Glomerular endothelial cell (primary cell): ENCODE data around the gene DLK1. TPM values are rescaled to one million over a fixed set of nuclear protein-coding genes. Genes with fewer than 3 reads are reported as not detected.
A peak's percentile ranks its signal among the peaks of the same experiment; 100 is the strongest.

ENCODE experiments used
- DNase-seq: peaks from one replicate; pipeline ENCODE4 v3.0.0-alpha.2; 2011; ENCODE audit warnings: low read depth, low spot score; ENCODE audit errors: extremely low read depth
- total RNA-seq: library from RNA; depleted of rRNA; stranded (reverse); fragments of >200 nt; gene quantifications from 2 replicates; pipeline ENCODE4 v1.2.3, GENCODE V29; 2015

The DLK1 gene
- total RNA-seq, 1 donor from 2014 or later = not detected

DNA sequence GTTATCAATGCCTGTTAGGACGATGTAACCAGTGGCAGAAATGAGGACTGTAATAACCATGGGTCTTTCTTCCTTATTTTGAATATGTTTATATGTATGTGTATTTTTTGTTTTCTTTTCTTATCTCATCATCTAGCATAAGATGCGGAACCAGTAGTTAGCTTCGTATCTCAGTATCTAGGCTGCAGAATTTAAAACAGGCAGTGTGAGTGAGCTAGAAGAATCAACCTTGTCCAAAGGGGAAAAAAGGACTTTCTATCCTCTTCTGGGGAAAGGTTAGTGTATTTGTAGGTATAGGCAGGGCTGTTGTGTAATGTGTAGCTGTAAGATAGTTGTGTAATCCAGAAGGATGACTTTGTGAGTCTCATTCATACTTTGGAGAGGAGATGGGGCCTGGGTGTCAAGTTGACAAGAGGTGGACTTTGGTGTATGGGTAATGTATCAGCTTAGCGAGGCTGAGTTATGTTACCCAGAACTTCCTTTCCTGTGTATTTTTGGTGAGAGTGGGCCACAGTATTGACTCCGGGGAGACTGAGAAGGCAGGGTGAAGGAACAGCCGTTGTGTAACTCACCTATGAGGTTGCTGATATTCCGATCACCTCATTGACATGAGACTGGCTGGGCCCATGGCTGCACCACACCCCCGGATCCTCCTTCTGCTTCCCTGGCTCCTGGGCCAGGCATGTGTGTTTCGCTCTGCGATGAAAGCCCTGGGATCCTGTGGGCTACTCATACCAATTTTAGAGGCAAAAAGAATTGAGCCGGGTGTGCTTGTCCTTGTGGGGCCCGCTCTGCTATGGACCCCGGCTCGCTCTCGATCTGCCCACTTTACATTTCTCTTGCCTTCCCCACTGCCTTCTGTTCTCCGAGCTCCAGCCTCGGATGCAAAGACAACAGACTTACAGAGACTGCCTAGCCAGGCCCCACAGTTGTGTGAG lies 24.3 kb downstream of the DLK1 start:
- no peak for DNase-seq

DNA sequence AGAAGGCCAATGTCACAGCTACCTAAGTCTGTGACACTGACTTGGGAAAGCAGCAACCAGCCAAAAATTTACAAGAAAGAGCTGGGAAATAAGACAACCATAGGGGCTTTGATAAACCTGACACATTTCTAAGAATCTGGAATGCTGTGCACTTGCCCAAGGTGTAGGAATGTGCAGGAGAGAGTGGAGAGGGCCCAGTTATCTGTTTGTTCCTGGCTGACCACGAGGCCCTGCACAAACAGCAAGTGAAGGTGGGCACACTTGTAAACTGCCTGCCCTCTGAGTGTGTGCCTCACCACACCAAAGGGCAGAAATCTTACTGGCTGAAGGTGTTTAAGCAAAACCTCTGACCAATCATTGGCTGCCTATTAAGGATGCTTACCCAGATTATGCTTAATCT lies 27.3 kb downstream of the DLK1 start:
- DNase-seq = no peak

DNA sequence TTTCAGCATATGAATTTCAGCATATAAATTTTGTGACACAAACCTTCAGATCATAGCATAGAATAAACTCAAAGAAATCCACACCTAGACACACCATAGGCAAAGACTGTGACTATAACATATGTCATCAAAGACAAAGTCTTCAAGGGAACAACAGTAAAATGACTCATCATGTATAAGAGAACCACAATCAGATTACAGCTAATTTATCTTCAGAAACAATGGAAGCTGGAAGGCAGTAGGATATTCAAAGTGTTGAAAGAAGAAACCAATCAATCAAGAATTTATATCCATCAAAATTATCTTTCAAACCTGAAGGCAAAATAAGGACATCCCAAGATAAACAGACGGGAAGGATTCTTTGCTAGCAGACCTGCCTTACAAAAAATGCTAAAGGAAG lies 29.0 kb downstream of the DLK1 start:
- DNase-seq = no peak

DNA sequence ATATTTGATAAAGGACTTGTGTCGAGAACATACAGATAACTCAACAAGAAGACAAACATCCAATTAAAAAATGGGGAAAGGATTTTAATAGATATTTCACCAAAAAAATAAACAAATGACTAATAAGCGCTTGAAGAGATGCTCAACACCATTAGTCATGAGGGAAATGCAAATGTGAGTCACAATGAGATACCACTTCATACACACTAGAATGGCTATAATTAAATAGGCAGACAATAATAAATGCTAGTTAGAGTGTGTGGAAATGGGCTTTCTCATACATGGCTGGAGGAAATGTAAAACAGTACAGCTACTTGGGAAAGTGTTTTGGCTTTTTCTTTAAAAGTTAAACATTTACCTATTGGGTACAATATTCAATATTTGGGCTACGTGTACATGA lies 34.8 kb downstream of the DLK1 start:
- DNase-seq = peak; percentile 25

DNA sequence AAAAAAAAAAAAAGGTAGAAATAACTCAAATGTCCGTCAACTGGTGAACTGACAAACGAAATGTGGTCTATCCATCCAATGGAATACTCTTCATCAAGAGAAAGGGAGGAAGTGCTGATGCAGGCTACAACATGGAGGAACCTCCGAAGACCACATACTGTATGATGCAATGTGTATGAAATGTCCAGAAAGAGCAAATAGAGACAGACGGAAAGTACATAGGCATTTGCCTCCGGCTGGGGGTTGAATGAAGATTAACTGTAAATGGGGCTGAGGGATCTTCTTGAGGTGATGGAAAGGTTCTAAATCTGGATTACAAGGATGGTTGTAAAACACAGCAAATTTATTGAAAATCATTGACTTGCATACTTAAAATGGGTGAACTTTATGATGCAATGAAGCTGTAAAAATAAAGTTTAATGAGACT lies 35.4 kb downstream of the DLK1 start:
- DNase-seq = no peak

DNA sequence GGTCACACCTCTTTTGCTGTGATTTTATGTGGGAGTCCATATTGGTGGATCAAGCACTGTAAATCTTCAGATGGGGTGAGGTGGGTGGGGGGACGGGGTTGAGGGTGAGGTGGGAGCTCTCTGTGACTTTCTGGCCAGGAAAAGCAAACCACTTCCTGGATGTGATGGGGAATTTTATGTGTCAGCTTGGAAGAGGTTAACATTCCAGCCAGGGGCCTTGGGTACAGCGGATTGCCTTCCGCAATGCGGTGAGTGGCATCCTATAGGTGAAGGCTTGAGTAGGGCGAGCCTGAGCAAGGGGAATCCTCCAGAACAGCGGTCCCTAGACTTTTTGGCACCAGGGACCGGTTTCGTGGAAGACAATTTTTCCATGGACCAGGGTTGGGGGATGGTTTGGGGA lies 36.2 kb downstream of the DLK1 start:
- DNase-seq = no peak

DNA sequence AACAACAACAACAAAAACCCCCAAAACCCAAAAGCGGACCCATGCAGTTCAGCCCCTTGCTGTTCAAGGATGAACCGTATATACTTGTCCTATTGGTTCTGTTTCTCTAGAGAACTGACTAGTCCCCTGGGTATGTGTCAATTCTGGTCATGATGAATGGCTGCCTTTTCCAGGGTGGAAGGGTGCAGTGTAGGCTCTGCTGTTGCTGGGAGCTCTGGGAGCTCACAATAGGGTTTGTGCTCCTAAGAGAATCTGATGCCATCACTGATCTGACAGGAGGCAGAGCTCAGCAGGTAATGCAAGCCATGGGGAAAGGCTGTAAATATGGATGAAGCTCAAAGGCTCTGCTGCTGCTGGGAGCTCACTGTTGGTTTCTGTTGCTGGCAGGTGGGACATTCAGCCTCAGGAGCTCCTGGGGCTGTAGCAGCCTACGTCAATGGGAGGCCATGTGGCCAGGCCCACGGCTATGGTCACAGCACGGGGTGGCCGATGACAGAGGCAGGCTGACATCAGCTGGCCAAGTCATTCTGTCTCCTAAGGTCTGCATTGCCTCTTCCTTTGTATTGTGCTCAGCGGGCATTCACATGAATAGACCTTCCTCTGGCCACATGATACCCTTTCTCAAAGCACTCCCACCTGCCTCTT lies 37.9 kb downstream of the DLK1 start:
- DNase-seq = no peak

DNA sequence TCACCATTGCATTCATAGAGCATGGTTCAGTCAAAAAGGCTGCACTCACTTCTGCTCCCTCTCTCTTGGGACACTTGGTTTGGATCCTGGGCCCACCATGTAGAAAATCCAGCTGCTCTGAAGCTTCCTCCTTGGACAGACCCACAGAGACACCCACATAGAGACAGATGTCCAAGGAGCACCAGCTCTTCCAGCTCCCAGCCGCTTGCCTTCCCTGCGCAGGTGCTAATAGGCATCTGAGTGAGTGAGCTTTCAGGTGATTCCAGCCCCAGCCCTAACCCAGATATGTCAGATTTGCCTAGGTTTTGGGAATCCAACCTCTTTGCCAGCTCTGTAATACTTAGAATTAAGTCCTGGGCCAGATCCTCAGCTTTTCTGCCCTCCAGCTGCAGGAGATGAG lies 38.6 kb downstream of the DLK1 start:
- no peak for DNase-seq

DNA sequence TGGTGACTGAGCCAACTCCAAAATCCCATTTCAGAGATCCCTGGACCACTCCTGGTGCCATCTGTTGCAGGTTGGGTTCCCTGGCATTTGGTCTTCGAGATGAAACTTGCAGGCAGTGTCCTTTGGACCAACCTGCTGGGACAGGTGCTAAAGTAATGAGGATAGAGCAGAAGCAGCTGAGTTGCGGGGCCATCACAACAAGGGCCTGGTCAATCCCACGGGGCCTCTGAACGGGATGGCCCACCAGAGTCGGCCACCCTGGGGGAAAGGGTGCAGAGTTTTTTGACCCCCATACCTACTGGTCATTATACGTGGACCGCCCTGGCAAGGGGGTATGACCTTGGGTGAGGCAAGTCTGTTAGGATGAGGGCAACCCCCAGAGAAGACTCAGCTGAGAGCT lies 39.3 kb downstream of the DLK1 start:
- no peak for DNase-seq

DNA sequence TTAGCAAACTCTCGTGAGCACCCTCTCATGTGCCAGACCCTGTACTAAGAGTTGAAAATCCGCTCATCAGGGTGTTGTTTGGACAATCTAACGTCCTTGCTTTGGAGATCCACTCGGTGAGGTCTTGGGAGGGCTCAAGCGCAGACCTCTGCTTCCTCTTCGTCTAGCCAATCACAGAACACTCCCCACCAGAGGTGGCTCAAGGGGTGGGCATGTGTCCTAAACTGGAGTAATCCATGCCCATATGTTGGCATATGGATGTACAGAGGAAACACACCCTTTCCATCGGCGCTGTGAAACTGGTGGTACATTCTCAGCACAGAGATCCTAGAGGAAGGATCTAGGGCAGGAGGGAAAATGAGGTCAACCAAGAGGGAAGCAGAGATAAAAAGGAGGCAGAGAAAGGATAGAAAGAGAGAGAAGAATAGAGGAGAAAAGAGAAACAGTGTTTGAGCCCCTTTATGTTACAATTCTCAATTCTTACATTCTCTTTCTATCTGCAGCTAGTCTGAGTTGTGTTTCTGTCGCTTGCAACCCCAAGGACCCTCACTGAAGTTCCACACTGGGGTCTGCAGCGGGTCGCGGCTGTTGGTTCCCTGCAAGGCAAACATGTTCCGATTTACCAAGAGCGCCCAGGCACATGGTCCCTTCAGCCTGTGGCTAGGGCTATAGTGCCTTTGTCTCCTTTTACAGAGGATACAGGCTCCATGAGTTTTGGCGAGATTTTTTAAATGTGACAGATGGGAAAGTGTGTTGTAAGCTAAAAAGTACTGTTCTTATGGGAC lies 40.5 kb downstream of the DLK1 start:
- DNase-seq = no peak

DNA sequence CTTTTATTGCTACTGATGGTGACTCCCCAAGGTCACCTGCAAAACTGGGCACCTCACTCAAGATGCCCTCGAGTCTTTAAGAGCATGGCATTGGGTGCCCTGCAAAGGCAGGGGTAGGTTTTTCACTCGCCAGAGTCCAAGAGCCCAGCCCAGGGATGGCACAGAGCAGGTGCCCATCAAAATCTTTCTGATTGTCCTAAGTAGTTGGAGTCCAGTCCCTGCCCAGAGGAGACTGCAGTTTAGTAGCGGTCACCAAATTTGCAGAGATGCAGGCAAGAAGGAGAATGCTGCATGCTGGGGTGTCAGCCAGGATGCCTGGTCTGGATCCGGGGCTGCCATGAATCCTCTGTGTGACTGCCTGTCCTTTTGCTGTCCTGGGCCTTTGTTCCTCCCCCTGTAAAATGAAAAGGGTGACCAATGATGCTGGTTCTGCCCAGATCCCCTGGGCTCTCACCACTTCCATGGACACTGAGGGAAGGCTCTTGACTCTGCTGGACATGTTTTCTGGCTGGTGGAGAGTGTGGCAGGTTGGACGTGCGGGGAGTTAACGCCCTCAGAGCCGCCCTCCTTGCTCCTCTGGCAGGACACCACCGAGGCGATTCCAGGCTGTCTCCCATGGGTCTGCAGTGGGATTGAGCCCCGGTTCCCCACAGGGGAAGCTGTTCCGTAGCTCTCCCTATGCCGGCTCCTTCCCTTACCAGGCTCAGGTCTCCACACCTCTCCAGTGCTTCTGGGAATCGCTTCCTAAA lies 41.3 kb downstream of the DLK1 start:
- no peak for DNase-seq

DNA sequence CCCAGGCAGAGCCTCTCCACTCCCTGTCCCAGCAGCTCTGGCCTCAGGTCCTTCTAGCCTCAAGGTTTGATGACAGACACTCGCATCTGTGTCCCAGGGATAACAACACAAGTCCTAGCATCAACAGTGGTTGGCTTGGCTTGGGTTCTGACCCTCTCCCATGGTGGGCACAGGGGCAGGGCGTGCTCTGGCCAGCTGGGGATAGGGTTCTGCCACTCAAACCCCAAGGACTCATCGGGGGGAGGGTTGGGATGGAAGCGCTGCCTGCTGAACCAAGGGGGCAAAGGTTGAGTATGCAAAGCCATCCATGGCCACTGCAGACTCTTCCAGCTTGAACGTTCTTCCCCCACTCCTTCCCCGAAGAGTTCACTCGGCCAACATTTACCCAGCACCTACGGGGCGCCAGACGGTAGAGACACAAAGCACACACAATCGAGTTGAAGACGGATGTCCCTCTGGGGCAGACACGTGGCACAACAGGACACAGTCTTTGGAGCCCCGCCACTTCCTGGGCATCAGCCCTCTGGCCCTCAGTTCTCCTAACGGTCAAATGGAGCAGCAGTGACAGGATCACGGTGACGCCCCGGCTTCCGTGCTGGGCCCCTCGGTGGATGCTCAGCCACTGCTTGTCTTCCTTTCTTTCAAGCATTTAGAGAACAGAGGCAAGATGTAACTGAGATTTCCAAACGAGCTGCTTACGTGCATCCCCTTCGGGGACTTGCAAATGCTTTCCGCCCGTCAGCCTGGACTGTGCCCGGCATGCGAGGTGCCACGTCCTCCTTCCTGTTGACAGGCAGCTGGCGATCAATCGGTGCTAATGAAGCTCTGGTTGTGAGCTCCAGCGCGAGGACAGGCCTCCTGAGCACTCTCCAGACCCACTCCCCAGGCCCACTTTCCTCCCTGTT lies 42.6 kb downstream of the DLK1 start:
- no peak for DNase-seq

DNA sequence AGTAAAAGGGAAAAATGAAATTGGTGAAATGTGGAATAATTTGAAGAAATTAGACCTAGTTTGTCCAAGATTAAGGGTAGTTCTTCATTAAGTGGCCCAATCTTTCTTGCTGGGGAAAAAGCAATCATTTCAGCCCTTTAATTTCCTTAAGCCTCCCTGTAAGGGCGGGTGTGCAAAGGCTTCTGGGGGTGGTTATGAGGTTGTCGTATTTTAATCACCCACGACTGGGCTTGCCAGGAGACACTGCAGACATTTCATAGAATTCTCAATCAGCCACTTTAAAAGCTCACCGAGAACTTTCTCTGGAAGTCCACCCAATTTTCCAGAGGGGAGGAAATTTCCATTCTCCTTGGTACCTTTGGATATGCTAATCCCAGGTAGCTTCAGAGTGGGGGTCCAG lies 43.4 kb downstream of the DLK1 start:
- no peak for DNase-seq

DNA sequence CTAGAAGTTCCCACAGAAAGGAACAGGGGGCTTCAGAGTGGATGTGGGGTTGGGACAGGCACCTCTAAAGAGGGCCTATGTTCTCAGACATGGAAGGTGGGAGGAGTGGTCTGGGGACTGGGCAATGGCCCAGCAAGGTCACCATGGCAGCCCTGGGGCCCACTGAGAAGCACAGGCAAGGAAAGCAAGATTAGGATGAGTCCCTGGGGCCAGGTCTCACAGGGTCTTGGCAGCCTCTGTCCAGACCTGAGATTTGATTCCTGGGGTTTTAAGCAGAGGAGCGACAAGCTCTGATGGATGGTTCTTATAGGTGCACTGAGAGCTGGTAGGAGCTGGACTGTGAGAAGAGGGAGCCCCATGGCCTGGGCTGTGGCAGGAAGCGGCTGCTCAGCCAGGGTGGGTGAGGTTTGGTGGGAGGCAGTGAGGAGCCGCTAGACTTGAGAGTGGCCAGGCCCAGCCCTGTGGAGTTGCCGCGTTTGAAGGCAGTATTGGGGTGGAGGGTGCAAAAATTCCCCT lies 44.0 kb downstream of the DLK1 start:
- no peak for DNase-seq

DNA sequence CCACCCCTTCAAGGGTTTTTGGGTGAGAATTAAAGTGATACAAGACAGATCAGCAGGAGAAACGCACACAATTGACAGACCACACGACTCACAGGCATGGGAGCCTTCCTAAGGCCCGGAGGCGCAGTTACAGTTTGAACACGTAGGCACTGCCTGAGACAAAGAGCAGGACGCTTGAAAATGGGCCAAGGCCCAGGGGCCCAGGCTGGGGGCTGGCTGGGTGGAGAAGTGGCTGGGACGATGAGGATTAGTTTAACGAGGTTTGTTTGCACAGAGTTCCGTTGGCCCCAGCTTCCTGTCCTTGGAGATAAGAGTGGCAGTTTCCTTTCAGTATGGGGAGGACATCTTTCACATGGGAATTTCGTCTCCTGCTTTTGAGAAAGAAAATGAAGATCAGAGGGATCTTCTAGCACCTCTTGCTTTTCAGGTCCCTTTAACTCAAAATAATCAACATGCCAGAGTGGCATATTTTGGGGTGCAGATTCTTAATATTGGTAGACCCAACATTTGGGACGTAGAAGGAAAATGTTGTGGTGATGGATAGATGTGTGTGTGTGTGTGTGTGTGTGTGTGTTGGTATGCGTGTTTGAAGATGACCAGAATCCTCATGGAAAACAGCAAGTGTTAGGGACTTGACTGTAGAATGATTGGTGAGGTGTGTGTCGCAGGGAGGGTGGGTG lies 44.6 kb downstream of the DLK1 start:
- no peak for DNase-seq

DNA sequence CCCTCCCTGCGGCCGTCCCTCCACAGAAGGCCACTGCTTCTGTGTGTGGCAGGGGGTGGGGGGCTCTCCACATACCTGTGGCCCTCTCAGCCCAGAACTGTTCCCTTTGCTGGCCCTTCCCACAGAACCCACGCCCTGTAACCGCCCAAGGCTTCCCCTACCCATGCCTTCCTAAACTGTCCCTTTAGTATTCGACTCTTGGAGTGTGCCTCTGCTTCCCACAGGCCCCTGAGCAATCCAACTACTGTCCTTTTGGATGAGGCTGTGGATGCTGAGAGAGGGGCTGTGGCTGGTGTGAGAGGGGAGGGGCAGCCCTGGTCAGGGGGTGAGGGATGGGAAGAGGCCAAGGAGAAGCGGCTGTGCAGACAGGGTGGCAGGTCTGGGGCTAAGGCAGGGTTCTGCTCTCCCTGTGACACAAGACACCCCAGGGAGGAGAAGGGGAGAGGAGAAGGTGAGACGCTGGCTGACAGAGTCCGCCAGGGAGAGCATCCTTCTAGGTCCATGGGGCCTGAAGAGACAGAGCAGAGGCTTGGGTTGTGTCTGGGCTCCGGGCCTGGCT lies 46.0 kb downstream of the DLK1 start:
- no peak for DNase-seq

DNA sequence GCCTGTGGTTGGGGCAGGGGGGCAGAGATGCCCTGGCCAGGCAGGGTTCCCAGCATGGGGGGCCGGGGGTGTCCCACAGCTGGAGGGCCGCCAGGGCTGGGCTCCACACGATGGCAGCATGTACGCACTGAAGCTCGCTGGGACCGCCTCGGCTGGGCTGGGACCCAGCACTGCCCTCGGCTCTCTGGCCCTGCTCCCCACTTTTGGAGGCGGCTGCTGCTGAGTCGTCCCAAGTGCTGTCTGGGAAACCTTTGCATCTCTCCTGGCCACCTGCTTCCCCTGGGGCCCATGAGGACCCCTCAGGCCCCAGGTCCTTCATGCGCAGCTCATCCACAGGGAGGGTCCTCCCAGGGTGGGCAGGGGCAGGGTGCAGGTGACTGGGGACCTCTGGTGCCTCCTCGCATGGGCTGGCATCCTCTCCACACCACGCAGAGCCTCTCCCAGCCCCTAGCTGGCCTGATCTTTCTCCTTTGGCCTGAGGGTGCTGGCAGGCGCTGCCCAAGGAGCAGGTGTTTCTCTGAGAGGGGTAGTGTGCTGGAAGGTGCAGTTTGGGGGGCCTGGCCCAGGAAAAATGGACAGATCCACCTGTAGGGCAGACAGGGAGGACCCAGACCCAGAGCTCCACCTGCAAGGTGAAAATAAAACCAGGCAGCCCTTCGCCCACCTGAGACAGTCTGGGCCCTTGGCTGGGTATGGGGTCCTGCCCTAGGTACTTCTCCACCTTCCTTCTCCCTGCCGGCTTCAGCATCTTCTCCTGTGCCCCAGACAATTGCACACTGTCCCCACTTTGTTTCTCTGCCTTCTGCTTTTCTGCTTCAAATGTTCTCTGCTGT lies 46.9 kb downstream of the DLK1 start:
- no peak for DNase-seq

DNA sequence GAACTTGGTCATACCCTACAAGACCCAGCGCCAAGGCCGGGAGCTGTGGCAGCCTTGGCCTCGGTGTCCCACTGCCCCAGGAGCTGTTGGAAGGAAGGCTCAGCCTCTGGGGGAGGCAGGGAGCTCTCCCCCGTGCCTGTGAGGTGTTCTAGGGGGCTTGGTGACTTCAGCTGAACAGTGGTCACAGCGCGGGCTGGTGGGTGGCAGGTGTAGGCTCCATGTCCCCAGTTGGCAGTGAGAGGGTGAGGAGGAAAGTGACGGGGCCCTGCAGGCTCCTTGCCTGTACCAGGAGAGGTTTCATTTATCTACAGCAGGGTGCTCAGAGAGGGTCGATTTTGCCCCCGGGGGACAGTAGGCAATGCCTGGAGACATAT lies 47.5 kb downstream of the DLK1 start:
- no peak for DNase-seq
